Measurements from ENCODE around the gene RRAGA.
"Not testable (repeated sequence)": the region's sequence is repeated elsewhere in the genome, so short reads cannot be mapped to it uniquely, and the experiment has no call there.

Gene RRAGA

GRCh38 chr9:19048966-19049916 lies at the start of gene RRAGA:
Gene RRAGA (plus strand): TSS chr9:19049427. CDS start chr9:19049660, 233 bp downstream.
- peak; percentile 100 for DNase-seq (ENCODE audit: low read depth)
- peak; percentile 90; the same call in 1 of the 2 replicates for TF ChIP-seq MYC (IDR thresholded peaks at IDR 0.05; ENCODE audit: low read depth, low read length)
- TF ChIP-seq POLR2A (IDR thresholded peaks at IDR 0.05; ENCODE audit: extremely low read depth, insufficient read length): peak; percentile 92
- TF ChIP-seq CTCF (IDR thresholded peaks at IDR 0.05; ENCODE audit: low read depth, low read length): peak; percentile 93
- TF ChIP-seq MAX (IDR thresholded peaks at IDR 0.05; ENCODE audit: low read depth, low read length): peak; percentile 85
- H3K4me3 ChIP-seq (ENCODE audit: low read depth, low read length): peak within 1 kb of the TSS; percentile 87

- DNase-seq (ENCODE audit: low read depth): no peak
- TF ChIP-seq POLR2A (IDR thresholded peaks at IDR 0.05; ENCODE audit: extremely low read depth, insufficient read length): no peak
- no peak for TF ChIP-seq MAX (IDR thresholded peaks at IDR 0.05; ENCODE audit: low read depth, low read length)
- no peak for TF ChIP-seq MYC (IDR thresholded peaks at IDR 0.05; ENCODE audit: low read depth, low read length)
- no peak for TF ChIP-seq CTCF (IDR thresholded peaks at IDR 0.05; ENCODE audit: low read depth, low read length)
- no peak overlapping the region for H3K4me3 ChIP-seq (ENCODE audit: low read depth, low read length)
These were observed 49.1 kb upstream of the RRAGA start for GRCh38 chr9:19000133-19000532.

- TF ChIP-seq MAX (IDR thresholded peaks at IDR 0.05; ENCODE audit: low read depth, low read length) (no peak), POLR2A (IDR thresholded peaks at IDR 0.05; ENCODE audit: extremely low read depth, insufficient read length) (no peak), MYC (IDR thresholded peaks at IDR 0.05; ENCODE audit: low read depth, low read length) (no peak), CTCF (IDR thresholded peaks at IDR 0.05; ENCODE audit: low read depth, low read length) (no peak)
- DNase-seq (ENCODE audit: low read depth): no peak
- H3K4me3 ChIP-seq (ENCODE audit: low read depth, low read length): no peak overlapping the region
These were observed 39.7 kb upstream of the RRAGA start for GRCh38 chr9:19009391-19009965.

GRCh38 chr9:19018201-19018600 lies 31.0 kb upstream of the RRAGA start:
- TF ChIP-seq CTCF (IDR thresholded peaks at IDR 0.05; ENCODE audit: low read depth, low read length) (no peak), MAX (IDR thresholded peaks at IDR 0.05; ENCODE audit: low read depth, low read length) (no peak), MYC (IDR thresholded peaks at IDR 0.05; ENCODE audit: low read depth, low read length) (no peak), POLR2A (IDR thresholded peaks at IDR 0.05; ENCODE audit: extremely low read depth, insufficient read length) (no peak)
- DNase-seq (ENCODE audit: low read depth): no peak
- H3K4me3 ChIP-seq (ENCODE audit: low read depth, low read length): no peak overlapping the region

GRCh38 chr9:19020886-19021455 lies 28.3 kb upstream of the RRAGA start:
- no peak for TF ChIP-seq CTCF (IDR thresholded peaks at IDR 0.05; ENCODE audit: low read depth, low read length)
- no peak for TF ChIP-seq POLR2A (IDR thresholded peaks at IDR 0.05; ENCODE audit: extremely low read depth, insufficient read length)
- no peak for TF ChIP-seq MAX (IDR thresholded peaks at IDR 0.05; ENCODE audit: low read depth, low read length)
- TF ChIP-seq MYC (IDR thresholded peaks at IDR 0.05; ENCODE audit: low read depth, low read length): no peak
- DNase-seq (ENCODE audit: low read depth): no peak
- H3K4me3 ChIP-seq (ENCODE audit: low read depth, low read length): no peak overlapping the region

GRCh38 chr9:19021649-19022048 lies 27.6 kb upstream of the RRAGA start:
- H3K4me3 ChIP-seq (ENCODE audit: low read depth, low read length); DNase-seq (ENCODE audit: low read depth): not testable (repeated sequence)

Data from NB4 (cell line).